ENCODE data around the gene CNPY2. TPM values are rescaled to one million over a fixed set of nuclear protein-coding genes. Genes with fewer than 3 reads are reported as not detected.

The CNPY2 gene
- total RNA-seq, 3 donors from 2014 or later, result 75.5 to 79.3 (median 77.7) TPM

DNA sequence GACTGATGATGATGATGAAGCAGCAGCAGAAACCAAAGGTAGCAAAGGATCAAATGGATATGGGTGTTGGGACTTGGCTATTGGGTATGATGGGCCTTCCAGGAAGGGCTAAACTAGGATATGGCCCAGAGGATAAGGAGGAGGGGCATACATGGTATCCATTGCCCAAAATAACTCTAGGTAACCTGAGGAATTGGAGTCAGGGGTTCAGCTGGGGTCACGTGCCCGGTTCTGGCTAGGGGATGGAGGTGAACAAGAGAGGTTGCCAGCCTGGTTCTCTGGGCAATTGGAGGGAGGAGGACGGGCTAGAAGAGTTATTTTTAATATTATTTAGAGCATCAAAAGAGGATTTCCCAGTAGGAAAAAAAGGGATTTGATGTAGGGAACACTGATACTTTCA is 54.9 kb downstream of the CNPY2 start:
- DNase-seq (no peak), ATAC-seq (no peak)
- no peak for TF ChIP-seq CTCF (IDR thresholded peaks at IDR 0.05)
- no peak overlapping the region for H3K4me3 ChIP-seq
- no peaks in the 10 kb centered on the region for H3K9me3 ChIP-seq
- H3K4me1 ChIP-seq (ENCODE audit: low read depth), result peaks cover 21% of the 10 kb centered on the region
- intact Hi-C loops (cut with DNase I, micrococcal nuclease), result no loop called here
- H3K36me3 ChIP-seq (ENCODE audit: low read depth), result no peaks in the 10 kb centered on the region

DNA sequence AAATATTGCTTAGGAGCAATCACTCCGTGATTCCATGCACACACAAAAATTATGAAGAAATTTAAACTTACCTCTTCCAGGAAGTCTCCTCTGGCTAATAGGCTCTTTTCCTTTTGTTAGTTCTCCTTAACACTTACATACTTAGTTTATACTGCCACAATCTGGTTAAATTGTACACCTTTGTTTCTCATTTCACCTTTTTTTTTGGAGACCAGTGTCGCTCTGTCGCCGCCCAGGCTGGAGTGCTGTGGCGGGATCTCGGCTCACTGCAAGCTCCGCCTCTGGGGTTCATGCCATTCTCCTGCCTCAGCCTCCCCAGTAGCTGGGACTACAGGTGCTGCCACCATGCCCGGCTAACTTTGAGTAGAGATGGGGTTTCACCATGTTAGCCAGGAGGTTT is 55.4 kb downstream of the CNPY2 start:
- intact Hi-C loops (cut with DNase I, micrococcal nuclease), result no loop called here
- H3K4me1 ChIP-seq (ENCODE audit: low read depth), result peaks cover 19% of the 10 kb centered on the region
- no peak for TF ChIP-seq CTCF (IDR thresholded peaks at IDR 0.05)
- H3K4me3 ChIP-seq, result no peak overlapping the region
- H3K9me3 ChIP-seq, result no peaks in the 10 kb centered on the region
- no peak for DNase-seq
- ATAC-seq, result no peak
- no peaks in the 10 kb centered on the region for H3K36me3 ChIP-seq (ENCODE audit: low read depth)

Other genes starting within 250 kb of the CNPY2 start
- gene ERBB3, start 235.8 kb downstream of the CNPY2 start, total RNA-seq, result 100 to 1,000 TPM; 136 to 423 (median 212) TPM
- gene PA2G4, start 211.4 kb downstream of the CNPY2 start, total RNA-seq, result 10 to 100 TPM; 61.7 to 94.9 (median 90.3) TPM
- 1,000 to 10,000 TPM; 2,763 to 3,198 (median 3,152) TPM for gene RPL41, start 199.4 kb downstream of the CNPY2 start, total RNA-seq
- gene ZC3H10, start 197.7 kb downstream of the CNPY2 start, total RNA-seq, result 10 to 100 TPM in 1 of 3 donors, 1 to 10 TPM in 2; 5.0 to 11.8 (median 5.4) TPM
- gene ESYT1, start 187.7 kb downstream of the CNPY2 start, total RNA-seq, result 10 to 100 TPM; 44.9 to 75.7 (median 52.0) TPM
- gene MYL6B, start 163.4 kb downstream of the CNPY2 start, total RNA-seq, result 10 to 100 TPM; 13.0 to 39.8 (median 22.7) TPM
- 1,000 to 10,000 TPM; 1,884 to 3,185 (median 1,894) TPM for gene MYL6, start 157.6 kb downstream of the CNPY2 start, total RNA-seq
- gene SMARCC2, start 126.5 kb downstream of the CNPY2 start, total RNA-seq, result 100 to 1,000 TPM in 2 of 3 donors, 10 to 100 TPM in 1; 91.7 to 163 (median 116) TPM
- gene RNF41, start 94.1 kb downstream of the CNPY2 start, total RNA-seq, result 10 to 100 TPM; 30.4 to 51.5 (median 32.1) TPM
- 10 to 100 TPM; 22.2 to 37.3 (median 30.2) TPM for gene NABP2, start 91.6 kb downstream of the CNPY2 start, total RNA-seq
- gene SLC39A5, start 85.9 kb downstream of the CNPY2 start, total RNA-seq, result 100 to 1,000 TPM in 2 of 3 donors, 10 to 100 TPM in 1; 88.4 to 298 (median 129) TPM
- gene ANKRD52, start 57.6 kb downstream of the CNPY2 start, total RNA-seq, result 10 to 100 TPM; 35.6 to 53.8 (median 43.1) TPM
- gene COQ10A, start 49.0 kb downstream of the CNPY2 start, total RNA-seq, result 10 to 100 TPM in 1 of 3 donors, 1 to 10 TPM in 2; 4.0 to 12.7 (median 5.3) TPM
- 100 to 1,000 TPM; 261 to 344 (median 332) TPM for gene CS, start 15.7 kb downstream of the CNPY2 start, total RNA-seq
- gene PAN2, start 18.0 kb upstream of the CNPY2 start, total RNA-seq, result 10 to 100 TPM; 61.4 to 73.5 (median 61.9) TPM
- gene IL23A, start 22.9 kb upstream of the CNPY2 start, total RNA-seq, result under 1 TPM in 1 of 3 donors, not detected in 2; 0.55 TPM
- 100 to 1,000 TPM in 1 of 3 donors, 10 to 100 TPM in 2; 82.9 to 112 (median 95.7) TPM for gene STAT2, start 44.1 kb upstream of the CNPY2 start, total RNA-seq
- not detected for gene APOF, start 46.9 kb upstream of the CNPY2 start, total RNA-seq
- 10 to 100 TPM in 1 of 3 donors, 1 to 10 TPM in 2; 7.7 to 14.3 (median 8.4) TPM for gene TIMELESS, start 133.4 kb upstream of the CNPY2 start, total RNA-seq
- gene MIP, start 138.7 kb upstream of the CNPY2 start, total RNA-seq, result not detected
- 1 to 10 TPM; 4.3 to 5.2 (median 4.9) TPM for gene SPRYD4, start 152.6 kb upstream of the CNPY2 start, total RNA-seq
- 1 to 10 TPM in 2 of 3 donors, under 1 TPM in 1; 0.51 to 1.5 (median 1.2) TPM for gene GLS2, start 172.2 kb upstream of the CNPY2 start, total RNA-seq
- gene RBMS2, start 205.8 kb upstream of the CNPY2 start, total RNA-seq, result 10 to 100 TPM; 35.9 to 47.8 (median 41.0) TPM

All from mucosa of descending colon (tissue), 3 donors.